A549 (cell line): Measurements from ENCODE around the gene SBF1. TPM values are rescaled to one million over a fixed set of nuclear protein-coding genes. Genes with fewer than 3 reads are reported as not detected.
"Not testable (repeated sequence)": the region's sequence is repeated elsewhere in the genome, so short reads cannot be mapped to it uniquely, and the experiment has no call there.

Experiments used
- ATAC-seq, 2 experiments: fragments of 200-7000 bp in 1 of 2; fragments of >200 bp in 1 of 2; cut with Nextera tagmentation in 1 of 2; cut with Tn5 transposase in 1 of 2; 3 replicates each; pipeline versions ENCODE4 v1.8.0 to v1.9.1; 2018 to 2020; ENCODE audit warnings: mild to moderate bottlenecking in 1 of 2, moderate library complexity in 1 of 2
- CTCF ChIA-PET: fragments of 300-600 bp; sonication (Branson Sonifier 250); formaldehyde crosslinking; extraction: SDS; loops from one replicate; lab custom pipeline; 2021; ENCODE audit warnings: antibody characterized with exemption, inconsistent platforms; lab: Yijun Ruan, JAX
- POLR2A ChIA-PET: fragments of 350-600 bp; formaldehyde crosslinking; extraction: SDS; loops from one replicate; lab custom pipeline; 2021; ENCODE audit warnings: antibody characterized with exemption, inconsistent platforms; lab: Yijun Ruan, JAX
- DNase-seq, 2 experiments: peaks; one replicate each; pipeline versions ENCODE4 v3.0.0 to v3.0.0-alpha.2; 2011 to 2016; ENCODE audit warnings: low read depth in 1 of 2, low spot score in 1 of 2
- FAIRE-seq: peaks from 2 replicates; lab custom pipeline; 2011; peaks lifted over from hg19 to GRCh38; lab: Jason Lieb, UNC
- H3K27ac ChIP-seq, 2 experiments: fragments of >200 bp; sonication (Bioruptor Twin); formaldehyde crosslinking; 3 replicates each; pipeline ENCODE4 v1.5.1; 2016 to 2017
- H3K4me1 ChIP-seq: fragments of >200 bp; sonication (Bioruptor Twin); formaldehyde crosslinking; 3 replicates; pipeline ENCODE4 v1.6.1; 2016
- H3K4me2 ChIP-seq: fragments of >200 bp; sonication (Bioruptor Twin); formaldehyde crosslinking; 3 replicates; pipeline ENCODE4 v1.6.1; 2016
- H3K4me3 ChIP-seq: fragments of >200 bp; sonication (Bioruptor Twin); formaldehyde crosslinking; 3 replicates; pipeline ENCODE4 v1.5.1; 2016
- H3K9me3 ChIP-seq: fragments of >200 bp; sonication (Bioruptor Twin); formaldehyde crosslinking; 3 replicates; pipeline ENCODE4 v1.6.1; 2016
- CBX8 ChIP-seq: fragments of 200-600 bp; sonication (generic); IDR thresholded peaks from 2 replicates; pipeline ENCODE4 v1.6.1; 2016
- CHD2 ChIP-seq: fragments of 150-350 bp; IDR thresholded peaks from 2 replicates; pipeline ENCODE4 v1.6.1; 2014; ENCODE audit warnings: low read length; ENCODE audit not compliant: partially characterized antibody
- CHD4 ChIP-seq: fragments of 200-600 bp; sonication (generic); IDR thresholded peaks from 2 replicates; pipeline ENCODE4 v1.6.1; 2016; ENCODE audit warnings: antibody characterized with exemption, mild to moderate bottlenecking, borderline replicate concordance
- EHMT2 ChIP-seq: fragments of 200-600 bp; sonication (generic); IDR thresholded peaks from 2 replicates; pipeline ENCODE4 v1.6.1; 2016; ENCODE audit warnings: antibody characterized with exemption, low read depth, mild to moderate bottlenecking, moderate library complexity
- ELK1 ChIP-seq: fragments of 150-350 bp; IDR thresholded peaks from 2 replicates; pipeline ENCODE4 v1.6.1; 2014; ENCODE audit warnings: low read depth, mild to moderate bottlenecking, low read length
- FOSL2 ChIP-seq, 2 experiments: fragments of 450-650 bp in 1 of 2; fragments of >200 bp in 1 of 2; sonication (Bioruptor Twin) in 1 of 2; formaldehyde crosslinking; IDR thresholded peaks; 2 replicates each; pipeline versions ENCODE4 v1.5.0 to v1.6.1; 2016 to 2020; ENCODE audit warnings: mild to moderate bottlenecking in 1 of 2, moderate library complexity in 1 of 2
- GATA3 ChIP-seq: IDR thresholded peaks from 2 replicates; pipeline ENCODE4 v1.6.1; 2012; ENCODE audit warnings: borderline replicate concordance
- HEYL ChIP-seq: fragments of 250-450 bp; sonication (Bioruptor Pico); IDR thresholded peaks from 2 replicates; pipeline ENCODE4 v1.8.0; 2021; ENCODE audit warnings: mild to moderate bottlenecking, moderate library complexity
- HOXA7 ChIP-seq: fragments of 250-450 bp; sonication (Bioruptor Pico); IDR thresholded peaks from 2 replicates; pipeline ENCODE4 v1.5.0; 2020; ENCODE audit warnings: mild to moderate bottlenecking, moderate library complexity
- HOXB13 ChIP-seq: fragments of 250-450 bp; sonication (Bioruptor Pico); IDR thresholded peaks from 2 replicates; pipeline ENCODE4 v1.5.0; 2020; ENCODE audit warnings: low read depth, mild to moderate bottlenecking, moderate library complexity
- HOXB5 ChIP-seq: fragments of 250-450 bp; sonication (Bioruptor Pico); IDR thresholded peaks from 2 replicates; pipeline ENCODE4 v1.5.0; 2020; ENCODE audit warnings: mild to moderate bottlenecking, moderate library complexity
- JUN ChIP-seq, 2 experiments: fragments of >200 bp; sonication (Bioruptor Twin); formaldehyde crosslinking; IDR thresholded peaks; 2 replicates in 1 of 2; 3 replicates in 1 of 2; pipeline ENCODE4 v1.6.1; 2016 to 2017
- MAFK ChIP-seq: fragments of 450-650 bp; IDR thresholded peaks from 2 replicates; pipeline ENCODE4 v1.6.1; 2014; ENCODE audit not compliant: partially characterized antibody
- NFE2L2 ChIP-seq: fragments of 150-350 bp; conservative IDR thresholded peaks from 2 replicates; pipeline ENCODE4 v1.6.1; 2014; ENCODE audit warnings: low read length
- NPAS2 ChIP-seq: fragments of 250-450 bp; sonication (Bioruptor Pico); IDR thresholded peaks from 2 replicates; pipeline ENCODE4 v1.8.0; 2022; ENCODE audit warnings: mild to moderate bottlenecking, moderate library complexity, borderline replicate concordance
- PHF8 ChIP-seq: fragments of 200-600 bp; sonication (generic); IDR thresholded peaks from 2 replicates; pipeline ENCODE4 v1.6.1; 2016; ENCODE audit warnings: low read depth, mild to moderate bottlenecking, antibody characterized with exemption, moderate library complexity, borderline replicate concordance
- POLR2AphosphoS2 ChIP-seq: conservative IDR thresholded peaks from 2 replicates; pipeline ENCODE4 v1.6.1; 2012; ENCODE audit warnings: low read length, improper control_type of control experiment, inconsistent platforms
- RARB ChIP-seq: fragments of 250-450 bp; sonication (Bioruptor Pico); IDR thresholded peaks from 2 replicates; pipeline ENCODE4 v1.8.0; 2021; ENCODE audit warnings: mild to moderate bottlenecking, moderate library complexity
- RCOR1 ChIP-seq: fragments of 150-350 bp; IDR thresholded peaks from 2 replicates; pipeline ENCODE4 v1.6.1; 2014; ENCODE audit warnings: antibody characterized with exemption, low read length, low read depth
- ZC3H11A ChIP-seq: fragments of 450-650 bp; IDR thresholded peaks from 2 replicates; pipeline ENCODE4 v1.6.1; 2014; ENCODE audit warnings: antibody characterized with exemption, mild to moderate bottlenecking
- WGBS: methylation state at CpG from one replicate; pipeline ENCODE4 v1.1.6; 2017; ENCODE audit errors: missing lambda C conversion rate; 5-methylcytosine and 5-hydroxymethylcytosine counted together
- polyA plus RNA-seq, 4 experiments: library from polyadenylated mRNA; depleted of rRNA in 3 of 4; stranded (reverse); fragments of >200 nt; fragmentation: RNase III in 1 of 4; extraction: RNeasy Plus Mini Kit Qiagen cat#74134 plus additional on column Dnase treatment in 1 of 4; gene quantifications; 2 replicates in 3 of 4; 3 replicates in 1 of 4; pipeline ENCODE4 v1.2.3, GENCODE V29; 2011 to 2017
- TF ChIP-seq, protein P1 (sequence below): fragments of >200 bp; sonication (Bioruptor Twin); formaldehyde crosslinking; IDR thresholded peaks from 2 replicates; pipeline ENCODE4 v1.6.1; 2016

Gene SBF1
- polyA plus RNA-seq, 2 of the 4 experiments (the other 2 are of a cell fraction), result 9.6 to 23.0 TPM

- Histone ChIP-seq H3K4me1 (0 out of 3 replicates have a peak, but pooled peaks cover 7% of the 10 kb centered on the region), H3K27ac (no peak overlapping the region), H3K4me2 (no peak overlapping the region), H3K9me3 (no peaks in the 10 kb centered on the region), H3K4me3 (no peak overlapping the region)
- 88% methylated on average over 10 of the region's 10 CpGs for WGBS
- POLR2A ChIA-PET, result interaction anchor here (0.6 to 0.9 kb wide), 2 partner anchors 14 to 65 kb away, joined by 4 to 6 read pairs; partner anchors contain the start of genes LMF2 and NCAPH2
- ATAC-seq, result no peak
- CTCF ChIA-PET, result interaction anchor here (1.0 kb wide), 1 partner anchor 98 kb away, joined by 4 read pairs; no protein-coding TSS in a partner anchor
- TF ChIP-seq ZC3H11A (no peak), NFE2L2 (no peak), CHD4 (no peak)
- no peak for DNase-seq
- FAIRE-seq, result no peak
Measured at GRCh38 chr22:50521710-50522109, 46.9 kb upstream of the SBF1 start.

DNA sequence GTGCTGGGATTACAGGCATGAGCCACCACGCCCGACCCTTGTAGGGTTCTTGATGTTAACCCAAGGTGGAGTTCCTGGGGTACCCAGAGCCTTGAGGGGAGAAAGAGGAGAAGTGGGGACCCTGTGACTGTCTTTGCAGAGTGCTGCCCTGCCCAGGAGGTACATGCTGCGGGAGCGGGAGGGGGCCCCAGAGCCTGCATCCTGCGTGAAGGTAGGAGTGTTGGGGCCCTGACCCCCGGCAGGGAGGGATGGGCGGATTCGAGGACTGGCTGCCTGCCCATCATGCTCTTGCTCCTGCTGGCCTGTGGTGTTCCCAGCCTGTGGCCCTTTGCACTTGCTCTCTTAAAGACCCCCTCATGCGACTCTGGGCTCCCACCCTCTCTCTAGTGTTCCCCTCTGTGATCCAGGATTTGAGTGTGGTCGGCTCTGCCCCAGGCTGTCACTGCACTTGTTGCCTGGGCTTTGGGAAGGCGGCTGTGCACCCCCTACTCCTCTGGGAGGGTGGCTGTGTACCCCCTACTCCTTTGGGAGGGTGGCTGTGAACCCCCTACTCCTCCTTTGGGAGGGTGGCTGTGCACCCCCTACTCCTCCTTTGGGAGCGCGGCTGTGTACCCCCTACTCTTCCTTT lies 46.1 kb upstream of the SBF1 start:
- Histone ChIP-seq H3K4me2 (no peak overlapping the region), H3K27ac (no peak overlapping the region), H3K4me1 (0 out of 3 replicates have a peak, but pooled peaks cover 7% of the 10 kb centered on the region), H3K4me3 (no peak overlapping the region), H3K9me3 (no peaks in the 10 kb centered on the region)
- WGBS, result 91% methylated on average over 7 of the region's 13 CpGs
- DNase-seq (no peak), FAIRE-seq (no peak), ATAC-seq (no peak)
- TF ChIP-seq FOSL2 (IDR thresholded peaks at IDR 0.05), result no peak
- TF ChIP-seq FOSL2 (CRISPR knock-in tag; IDR thresholded peaks at IDR 0.05), result no peak
- no peak for TF ChIP-seq RCOR1
- TF ChIP-seq GATA3, result no peak
- TF ChIP-seq RARB (CRISPR knock-in tag), result no peak
- TF ChIP-seq, protein P1, sequence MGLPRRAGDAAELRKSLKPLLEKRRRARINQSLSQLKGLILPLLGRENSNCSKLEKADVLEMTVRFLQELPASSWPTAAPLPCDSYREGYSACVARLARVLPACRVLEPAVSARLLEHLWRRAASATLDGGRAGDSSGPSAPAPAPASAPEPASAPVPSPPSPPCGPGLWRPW, result no peak
- no peak for TF ChIP-seq POLR2AphosphoS2
- TF ChIP-seq HEYL (CRISPR knock-in tag), result no peak
- ChIA-PET CTCF (no interaction called here), POLR2A (no interaction called here)

GRCh38 chr22:50520184-50520583 lies 45.3 kb upstream of the SBF1 start:
- FAIRE-seq, POLR2A ChIA-PET, CTCF ChIA-PET, H3K4me3 ChIP-seq, H3K4me2 ChIP-seq, H3K9me3 ChIP-seq, H3K4me1 ChIP-seq, H3K27ac ChIP-seq, DNase-seq, ATAC-seq: not testable (repeated sequence)
- 93% methylated on average over 7 of the region's 8 CpGs for WGBS

- H3K4me3 ChIP-seq, result no peak overlapping the region
- ChIA-PET CTCF (interaction anchor here (1.1 to 1.5 kb wide), 4 partner anchors 10 to 102 kb away, joined by 3 to 6 read pairs (median 4); no protein-coding TSS in a partner anchor), POLR2A (no interaction called here)
- H3K9me3 ChIP-seq, result no peaks in the 10 kb centered on the region
- H3K4me1 ChIP-seq, result 0 out of 3 replicates have a peak, but pooled peaks cover 2% of the 10 kb centered on the region
- no peak overlapping the region for H3K27ac ChIP-seq
- WGBS, result 87% methylated on average over 5 of the region's 8 CpGs
- no peak for TF ChIP-seq ELK1
- TF ChIP-seq ZC3H11A, result no peak
- ATAC-seq, result no peak
- no peak for FAIRE-seq
- no peak overlapping the region for H3K4me2 ChIP-seq
- DNase-seq, result no peak
Measured at GRCh38 chr22:50519151-50519550, 44.3 kb upstream of the SBF1 start.

GRCh38 chr22:50518606-50519005 lies 43.8 kb upstream of the SBF1 start:
- TF ChIP-seq HOXA7 (CRISPR knock-in tag) (no peak), CHD2 (no peak), HOXB13 (CRISPR knock-in tag) (no peak), EHMT2 (no peak), JUN (IDR thresholded peaks at IDR 0.05) (no peak), PHF8 (no peak), ZC3H11A (no peak), MAFK (no peak), NPAS2 (CRISPR knock-in tag) (no peak), POLR2AphosphoS2 (no peak), CBX8 (no peak), HOXB5 (CRISPR knock-in tag) (no peak)
- TF ChIP-seq, protein P1, result no peak
- Histone ChIP-seq H3K4me2 (no peak overlapping the region), H3K4me3 (no peak overlapping the region), H3K4me1 (no peaks in the 10 kb centered on the region), H3K9me3 (no peaks in the 10 kb centered on the region), H3K27ac (no peak overlapping the region)
- ChIA-PET POLR2A (no interaction called here), CTCF (interaction anchor here (1.1 to 1.5 kb wide), 3 partner anchors 10 to 102 kb away, joined by 3 to 6 read pairs (median 4); no protein-coding TSS in a partner anchor)
- 93% methylated on average over 3 of the region's 7 CpGs for WGBS
- no peak for ATAC-seq
- no peak for DNase-seq
- no peak for FAIRE-seq
